ENCODE measurements around the gene PTGDR2. TPM values are rescaled to one million over a fixed set of nuclear protein-coding genes. Genes with fewer than 3 reads are reported as not detected.

Gene PTGDR2
- total RNA-seq, 1 donor from 2014 or later, result 0.86 TPM

DNA sequence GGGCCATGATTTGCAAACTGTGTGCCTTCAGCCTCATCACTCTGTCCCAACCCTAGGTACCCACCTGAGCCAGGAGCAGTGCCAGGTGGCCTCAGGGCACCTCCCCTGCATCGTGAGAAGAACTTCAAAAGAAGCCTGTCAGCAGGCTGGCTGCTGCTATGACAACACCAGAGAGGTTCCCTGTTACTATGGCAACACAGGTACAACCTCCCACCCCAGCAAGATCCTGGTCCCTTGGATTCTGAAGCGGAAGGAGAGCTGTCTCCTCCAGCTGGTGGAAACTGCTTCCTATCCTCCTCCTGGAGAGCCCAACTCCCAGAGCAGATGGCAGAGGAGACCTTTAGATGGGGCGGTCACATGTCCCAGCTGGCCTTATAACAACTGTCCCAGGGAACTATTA lies 14.5 kb upstream of the PTGDR2 start:
- intact Hi-C loops (cut with DNase I), result no loop called here
- H3K4me3 ChIP-seq, result no peak overlapping the region
- TF ChIP-seq, protein P1, sequence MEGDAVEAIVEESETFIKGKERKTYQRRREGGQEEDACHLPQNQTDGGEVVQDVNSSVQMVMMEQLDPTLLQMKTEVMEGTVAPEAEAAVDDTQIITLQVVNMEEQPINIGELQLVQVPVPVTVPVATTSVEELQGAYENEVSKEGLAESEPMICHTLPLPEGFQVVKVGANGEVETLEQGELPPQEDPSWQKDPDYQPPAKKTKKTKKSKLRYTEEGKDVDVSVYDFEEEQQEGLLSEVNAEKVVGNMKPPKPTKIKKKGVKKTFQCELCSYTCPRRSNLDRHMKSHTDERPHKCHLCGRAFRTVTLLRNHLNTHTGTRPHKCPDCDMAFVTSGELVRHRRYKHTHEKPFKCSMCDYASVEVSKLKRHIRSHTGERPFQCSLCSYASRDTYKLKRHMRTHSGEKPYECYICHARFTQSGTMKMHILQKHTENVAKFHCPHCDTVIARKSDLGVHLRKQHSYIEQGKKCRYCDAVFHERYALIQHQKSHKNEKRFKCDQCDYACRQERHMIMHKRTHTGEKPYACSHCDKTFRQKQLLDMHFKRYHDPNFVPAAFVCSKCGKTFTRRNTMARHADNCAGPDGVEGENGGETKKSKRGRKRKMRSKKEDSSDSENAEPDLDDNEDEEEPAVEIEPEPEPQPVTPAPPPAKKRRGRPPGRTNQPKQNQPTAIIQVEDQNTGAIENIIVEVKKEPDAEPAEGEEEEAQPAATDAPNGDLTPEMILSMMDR (IDR thresholded peaks at IDR 0.05), result no peak
- H3K27ac ChIP-seq, result no peak overlapping the region
- H3K4me1 ChIP-seq, result peaks cover 19% of the 10 kb centered on the region
- DNase-seq, result peak; percentile 14
- H3K27me3 ChIP-seq (ENCODE audit: low read depth), result no peaks in the 10 kb centered on the region
- H3K36me3 ChIP-seq, result peaks cover 1% of the 10 kb centered on the region
- no peak for ATAC-seq
- H3K9me3 ChIP-seq, result no peaks in the 10 kb centered on the region

DNA sequence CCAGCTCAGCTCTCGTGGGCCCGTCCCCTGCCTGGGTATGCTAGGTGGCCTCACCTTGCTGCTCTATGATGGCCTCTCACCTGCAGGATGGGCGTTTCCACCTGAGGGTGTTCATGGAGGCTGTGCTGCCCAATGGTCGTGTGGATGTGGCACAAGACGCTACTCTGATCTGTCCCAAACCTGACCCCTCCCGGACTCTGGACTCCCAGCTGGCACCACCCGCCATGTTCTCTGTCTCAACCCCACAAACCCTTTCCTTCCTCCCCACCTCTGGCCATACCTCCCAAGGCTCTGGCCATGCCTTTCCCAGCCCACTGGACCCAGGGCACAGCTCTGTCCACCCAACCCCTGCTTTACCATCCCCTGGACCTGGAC lies 13.7 kb upstream of the PTGDR2 start:
- intact Hi-C loops (cut with DNase I), result no loop called here
- ATAC-seq (no peak), DNase-seq (peak; percentile 22)

DNA sequence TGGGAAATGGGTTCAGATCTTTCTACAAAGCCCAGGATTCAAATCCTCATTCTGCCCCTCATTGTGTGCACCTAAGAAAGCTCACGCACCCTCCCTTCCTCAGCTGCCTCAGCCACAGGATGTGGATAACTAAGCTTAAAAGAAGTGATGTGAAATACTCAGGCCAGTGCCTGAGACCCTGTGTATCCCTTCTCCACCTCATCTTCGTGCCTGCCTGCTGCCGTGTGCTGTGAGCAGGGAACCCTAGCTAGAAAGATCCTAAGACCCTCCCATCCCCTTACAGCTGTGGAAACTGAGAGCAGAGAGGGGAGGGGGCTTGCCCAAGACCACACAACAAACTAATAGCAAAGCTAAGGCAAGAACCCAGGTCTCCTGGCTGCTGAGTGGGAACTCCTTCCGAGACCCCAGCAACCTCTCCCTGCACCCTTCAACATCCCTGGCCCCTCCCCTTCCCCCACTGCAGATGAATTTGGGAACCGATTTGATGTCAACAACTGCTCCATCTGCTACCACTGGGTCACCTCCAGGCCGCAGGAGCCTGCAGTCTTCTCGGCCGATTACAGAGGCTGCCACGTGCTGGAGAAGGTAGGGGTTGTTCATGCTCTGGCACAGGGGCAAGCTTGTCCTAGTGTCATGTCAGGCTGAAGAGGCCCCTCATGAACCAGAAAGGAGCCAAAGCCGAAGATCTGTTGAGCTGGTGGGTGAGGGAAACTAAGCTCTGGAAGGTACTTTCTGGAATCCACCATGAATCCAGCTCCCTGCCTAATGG lies 13.1 kb upstream of the PTGDR2 start:
- Histone ChIP-seq H3K27ac (no peak overlapping the region), H3K4me1 (peaks cover 19% of the 10 kb centered on the region), H3K4me3 (no peak overlapping the region), H3K36me3 (no peaks in the 10 kb centered on the region), H3K27me3 (ENCODE audit: low read depth) (no peaks in the 10 kb centered on the region), H3K9me3 (no peaks in the 10 kb centered on the region)
- peak; percentile 19 for DNase-seq
- intact Hi-C loops (cut with DNase I), result no loop called here
- TF ChIP-seq, protein P1 (IDR thresholded peaks at IDR 0.05), result no peak
- ATAC-seq, result no peak

More for the DNA sequence above, 13.7 kb upstream of the PTGDR2 start:
- Histone ChIP-seq H3K36me3 (no peaks in the 10 kb centered on the region), H3K27ac (no peak overlapping the region), H3K4me1 (peaks cover 19% of the 10 kb centered on the region), H3K4me3 (no peak overlapping the region), H3K27me3 (ENCODE audit: low read depth) (no peaks in the 10 kb centered on the region), H3K9me3 (no peaks in the 10 kb centered on the region)
- TF ChIP-seq, protein P1 (IDR thresholded peaks at IDR 0.05), result no peak

DNA sequence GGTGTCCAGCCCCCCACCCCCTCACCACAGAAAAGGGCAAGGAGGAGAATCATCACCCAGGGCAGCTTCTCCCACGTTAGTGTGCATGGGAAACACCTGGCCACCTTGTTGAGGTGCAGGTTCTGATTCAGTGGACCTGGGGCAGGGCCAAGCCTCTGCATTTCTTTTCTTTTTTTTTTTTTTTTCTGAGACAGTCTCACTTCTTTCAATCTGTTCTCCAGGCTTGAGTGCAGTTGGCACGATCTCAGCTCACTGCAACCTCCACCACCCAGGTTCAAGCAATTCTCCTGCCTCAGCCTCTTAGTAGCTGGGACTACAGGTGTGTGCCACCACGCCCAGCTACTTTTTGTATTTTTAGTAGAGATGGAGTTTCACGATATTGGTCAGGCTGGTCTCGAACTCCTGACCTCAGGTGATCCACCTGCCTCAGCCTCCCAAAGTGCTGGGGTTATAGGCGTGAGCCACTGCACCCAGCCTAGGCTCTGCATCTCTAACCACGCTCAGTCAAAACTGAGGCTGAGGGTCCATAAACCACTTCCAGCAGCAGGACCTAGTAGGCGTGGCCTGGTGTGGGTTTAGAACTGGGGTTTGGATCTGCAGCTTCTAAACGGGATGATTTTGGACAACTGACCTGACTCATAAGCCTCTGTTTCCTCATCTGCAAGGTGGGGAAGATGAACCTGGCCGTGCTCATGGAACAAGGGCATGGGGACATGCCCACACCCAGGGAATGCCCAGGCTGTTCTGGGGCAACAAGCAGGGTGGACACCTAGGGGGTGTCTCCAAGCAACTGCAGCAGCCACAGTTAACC lies 12.3 kb upstream of the PTGDR2 start:
- DNase-seq (peak; percentile 8), ATAC-seq (no peak)
- no peak overlapping the region for H3K27ac ChIP-seq
- H3K4me1 ChIP-seq, result peaks cover 19% of the 10 kb centered on the region
- no peak overlapping the region for H3K4me3 ChIP-seq
- no peaks in the 10 kb centered on the region for H3K9me3 ChIP-seq
- intact Hi-C loops (cut with DNase I), result no loop called here
- no peaks in the 10 kb centered on the region for H3K27me3 ChIP-seq (ENCODE audit: low read depth)
- no peaks in the 10 kb centered on the region for H3K36me3 ChIP-seq
- TF ChIP-seq, protein P1 (IDR thresholded peaks at IDR 0.05), result no peak

DNA sequence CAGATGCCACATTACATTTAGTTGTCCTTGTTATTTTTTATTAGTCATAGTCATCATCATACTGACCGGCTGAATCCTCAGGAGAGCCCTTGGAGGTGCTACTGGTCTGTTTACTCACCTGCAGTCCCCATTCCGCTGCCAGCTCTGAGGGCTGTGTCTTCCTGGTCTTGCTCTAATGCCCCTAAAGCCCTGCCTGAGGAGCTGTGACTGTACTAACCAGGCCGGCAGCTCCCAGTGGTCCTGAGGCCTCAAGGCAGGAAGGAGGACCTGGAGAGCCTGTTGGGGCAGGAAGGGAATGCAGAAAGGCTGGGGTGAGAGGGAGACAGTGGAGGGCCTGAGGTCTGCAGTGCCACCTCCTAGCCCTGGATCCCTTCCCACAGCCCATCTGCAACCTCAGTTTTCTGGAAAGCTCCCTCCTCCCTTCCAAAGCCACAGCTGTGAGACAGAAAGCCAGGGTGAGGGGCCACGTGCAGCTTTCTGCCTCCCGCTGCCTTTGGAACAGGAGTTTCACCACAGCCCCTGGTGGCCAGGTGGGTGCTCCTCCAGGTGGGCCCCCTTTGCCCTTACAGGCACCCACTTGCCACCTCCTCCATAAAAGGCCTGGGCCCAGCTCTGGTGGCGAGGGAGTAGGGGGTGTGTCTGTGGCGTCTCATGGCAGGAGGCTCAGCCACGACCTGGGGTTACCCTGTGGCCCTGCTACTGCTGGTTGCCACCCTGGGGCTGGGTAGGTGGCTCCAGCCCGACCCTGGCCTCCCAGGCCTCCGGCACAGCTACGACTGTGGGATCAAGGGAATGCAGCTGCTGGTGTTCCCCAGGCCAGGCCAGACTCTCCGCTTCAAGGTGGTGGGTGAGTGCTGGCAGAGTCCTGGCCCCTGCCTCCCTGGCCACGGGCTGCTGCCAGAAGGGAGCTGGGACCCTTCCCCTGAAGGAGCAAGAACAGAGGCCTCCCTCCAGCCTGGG lies 11.4 kb upstream of the PTGDR2 start, which contains the start of gene ZP1:
Gene ZP1, plus strand, starts transcription at position 632 of the 960 bp plus-strand sequence. Its CDS starts 20 bp downstream, at position 652.
- no peak within 1 kb of the TSS for H3K27ac ChIP-seq
- ATAC-seq (no peak), DNase-seq (peak; percentile 34)
- peaks cover 11% of the 10 kb centered on the region for H3K4me1 ChIP-seq
- TF ChIP-seq, protein P1 (IDR thresholded peaks at IDR 0.05), result no peak
- no peak within 1 kb of the TSS for H3K4me3 ChIP-seq
- intact Hi-C loops (cut with DNase I), result no loop called here
- no peaks in the 10 kb centered on the region for H3K36me3 ChIP-seq
- H3K9me3 ChIP-seq, result no peaks in the 10 kb centered on the region
- no peaks in the 10 kb centered on the region for H3K27me3 ChIP-seq (ENCODE audit: low read depth)
